SK-N-SH (cell line): ENCODE measurements around the gene PTPN4.

Experiments used
- CHD2 ChIP-seq: fragments of 150-350 bp; IDR thresholded peaks from 2 replicates; pipeline ENCODE4 v1.6.1; 2018; ENCODE audit warnings: low read length; ENCODE audit not compliant: partially characterized antibody
- CTCF ChIP-seq: fragments of 200-600 bp; sonication (generic); IDR thresholded peaks from 2 replicates; pipeline ENCODE4 v1.6.1; 2017; ENCODE audit warnings: antibody characterized with exemption, mild to moderate bottlenecking, moderate library complexity
- MXI1 ChIP-seq: IDR thresholded peaks from 2 replicates; pipeline ENCODE4 v1.6.1; 2012; ENCODE audit warnings: mild to moderate bottlenecking, low read depth, low read length, improper control_type of control experiment
- YY1 ChIP-seq: IDR thresholded peaks from 2 replicates; pipeline ENCODE4 v1.4.0; 2012; ENCODE audit warnings: low read depth, mild to moderate bottlenecking

GRCh38 chr2:119766944-119767343 lies 7.2 kb downstream of the PTPN4 start:
- TF ChIP-seq YY1 (no peak), MXI1 (no peak), CTCF (no peak), CHD2 (no peak)
